NCI-H1105 (cell line): ENCODE measurements around the gene AOX1.
"Not testable (repeated sequence)": the region's sequence is repeated elsewhere in the genome, so short reads cannot be mapped to it uniquely, and the experiment has no call there.

ENCODE experiments used
- DNase-seq: peaks from one replicate; lab custom pipeline; 2025; lab: John Stamatoyannopoulos, UW

Gene AOX1

DNA sequence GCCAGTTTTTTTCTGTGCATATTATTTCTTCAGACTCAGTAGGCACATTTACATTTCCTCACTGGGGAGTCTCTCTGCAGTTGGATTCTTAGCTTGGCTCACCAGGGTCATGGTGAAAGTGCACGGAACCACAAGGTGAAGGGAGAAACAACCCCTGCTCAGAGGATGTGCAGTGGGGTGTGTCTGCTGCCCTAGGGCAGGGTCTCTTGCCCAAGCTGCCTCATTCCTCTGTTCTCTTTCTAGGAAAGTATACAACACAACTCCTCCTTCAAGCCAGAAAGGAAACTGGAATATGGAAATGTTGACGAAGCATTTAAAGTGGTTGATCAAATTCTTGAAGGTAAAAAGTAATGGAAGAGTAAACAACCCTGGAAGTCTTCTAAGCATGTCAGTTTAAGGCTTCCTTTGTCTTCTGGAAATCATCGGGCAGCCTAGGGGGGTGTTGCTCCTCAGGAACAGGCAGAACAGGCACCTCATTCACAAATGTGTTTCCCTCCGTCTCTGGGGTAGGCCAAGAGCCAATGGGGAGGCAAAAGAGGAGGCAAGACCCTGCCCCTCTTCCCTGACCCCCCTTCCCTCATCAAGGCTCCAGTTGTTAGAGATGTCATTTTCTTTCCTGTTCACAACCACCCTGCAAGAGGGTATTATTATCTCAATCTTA lies 41.4 kb downstream of the AOX1 start:
- no peak for DNase-seq

DNA sequence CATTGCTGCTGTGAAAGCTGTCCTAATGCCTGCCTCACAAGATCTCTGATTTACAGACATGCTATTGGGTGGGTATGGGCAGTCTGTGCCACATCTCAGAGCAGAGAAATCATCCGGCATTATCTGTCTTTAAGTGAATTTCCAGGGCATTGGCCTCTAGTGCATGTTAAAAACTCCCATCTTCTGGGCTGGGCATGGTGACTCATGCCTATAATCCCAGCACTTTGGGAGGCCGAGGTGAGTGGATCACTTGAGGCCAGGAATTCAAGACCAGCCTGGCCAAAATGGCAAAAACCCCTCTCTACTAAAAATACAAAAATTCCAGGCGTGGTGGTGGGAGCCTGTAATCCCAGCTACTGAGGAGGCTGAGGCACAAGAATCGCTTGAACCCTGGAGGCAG lies 42.6 kb downstream of the AOX1 start:
- DNase-seq, result not testable (repeated sequence)

DNA sequence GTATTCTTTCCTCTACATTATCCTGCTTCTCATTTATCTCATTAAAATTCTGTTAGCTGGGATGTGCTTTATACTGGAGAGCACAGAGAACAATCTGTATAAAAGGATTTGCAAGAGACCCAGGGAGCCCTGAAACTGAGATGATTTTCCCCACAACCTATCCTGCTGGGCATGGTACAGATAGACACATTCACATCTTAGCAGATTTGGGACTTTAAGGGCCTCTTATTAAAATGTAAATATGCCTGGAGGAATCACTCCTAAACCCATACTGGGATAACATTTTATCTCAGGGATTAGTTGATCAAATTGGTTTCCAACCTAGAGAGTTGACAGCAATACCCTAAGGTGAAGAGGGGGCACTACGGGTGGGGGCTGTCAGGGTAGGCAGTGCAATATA lies 45.5 kb downstream of the AOX1 start:
- no peak for DNase-seq

DNA sequence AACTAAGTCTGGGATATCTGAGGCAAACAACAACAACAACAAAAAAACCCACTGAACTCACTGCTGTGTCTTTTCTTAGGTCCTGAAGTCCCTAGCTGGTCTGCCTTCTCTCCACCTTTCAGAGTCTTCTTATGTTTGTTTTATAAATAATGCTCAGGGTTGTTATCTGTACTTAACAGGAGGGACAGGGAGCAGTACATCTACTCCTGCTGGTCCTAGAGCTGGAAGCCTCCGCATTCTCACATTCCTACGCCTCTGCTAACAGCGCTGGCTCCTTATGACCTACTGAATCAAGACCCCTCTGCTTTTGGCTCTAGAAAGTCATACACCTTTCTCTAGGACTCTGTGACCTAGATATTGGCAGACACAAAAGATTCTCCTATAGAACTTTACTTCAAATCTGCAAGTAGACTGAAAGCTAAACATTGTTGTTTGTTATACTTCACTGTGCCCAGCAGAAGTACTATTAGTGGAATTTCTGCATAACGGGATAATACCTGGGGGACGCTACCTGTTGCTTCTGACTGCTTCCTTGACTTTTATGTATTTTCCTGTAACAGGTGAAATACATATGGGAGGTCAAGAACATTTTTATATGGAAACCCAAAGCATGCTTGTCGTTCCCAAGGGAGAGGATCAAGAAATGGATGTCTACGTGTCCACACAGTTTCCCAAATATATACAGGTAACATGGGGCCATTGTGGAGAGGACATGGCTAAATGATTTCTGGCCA lies 48.6 kb downstream of the AOX1 start:
- no peak for DNase-seq

DNA sequence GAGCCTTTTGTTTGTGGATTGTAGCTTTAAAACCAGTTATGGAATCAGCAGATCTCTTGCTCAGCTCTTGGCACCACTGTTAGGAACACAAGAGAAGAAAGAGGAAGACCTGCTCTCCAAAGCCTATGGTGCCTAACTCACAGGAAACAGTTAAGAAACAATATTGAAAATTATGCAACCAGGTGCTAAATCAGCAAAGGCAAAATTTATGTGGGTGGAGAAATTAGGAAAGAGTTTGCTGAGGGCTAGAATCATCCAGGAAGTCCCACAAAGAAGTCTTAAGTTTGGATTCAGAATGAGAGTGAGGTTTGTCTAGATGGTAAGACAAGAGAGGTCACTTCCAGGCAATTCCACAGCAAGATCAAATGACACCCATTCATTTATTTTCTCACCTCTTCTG lies 49.4 kb downstream of the AOX1 start:
- DNase-seq, result no peak

DNA sequence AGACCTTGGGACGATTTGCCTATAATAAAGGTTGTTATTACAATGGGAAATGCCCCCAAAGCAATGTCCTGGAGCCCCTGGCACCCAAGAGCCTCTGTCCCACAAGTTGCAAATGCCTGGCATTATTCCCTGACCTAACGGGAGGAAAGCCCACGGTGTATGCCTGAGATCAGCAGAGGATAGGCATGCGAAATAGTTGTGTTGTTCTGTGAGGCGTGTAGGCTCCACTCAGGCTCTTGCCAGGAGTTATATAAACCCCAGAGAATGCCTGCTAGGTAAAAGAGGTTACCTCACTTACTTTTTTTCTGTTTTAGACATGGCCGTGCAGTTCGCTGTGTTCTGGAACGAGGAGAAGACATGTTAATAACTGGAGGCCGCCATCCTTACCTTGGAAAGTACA lies 52.1 kb downstream of the AOX1 start:
- no peak for DNase-seq

DNA sequence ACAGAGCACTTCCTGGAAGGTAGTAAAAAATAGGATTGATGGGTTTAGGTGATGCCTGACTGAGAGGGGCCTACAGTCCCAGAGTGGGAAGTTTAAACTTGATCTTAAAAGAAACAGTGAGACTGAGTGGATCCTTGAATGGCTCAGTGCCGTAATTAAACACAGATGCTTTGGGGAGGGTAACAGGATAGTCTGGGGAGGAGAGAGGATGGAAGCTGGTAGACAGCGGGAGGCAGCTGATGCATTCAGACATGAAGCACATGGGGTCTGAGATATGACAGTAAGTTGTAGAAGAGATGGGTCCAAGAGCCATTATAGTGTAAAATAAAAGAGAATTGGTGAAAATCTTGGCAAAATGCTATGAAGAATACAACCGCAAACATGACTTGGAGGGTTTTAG lies 54.4 kb downstream of the AOX1 start:
- DNase-seq, result no peak

DNA sequence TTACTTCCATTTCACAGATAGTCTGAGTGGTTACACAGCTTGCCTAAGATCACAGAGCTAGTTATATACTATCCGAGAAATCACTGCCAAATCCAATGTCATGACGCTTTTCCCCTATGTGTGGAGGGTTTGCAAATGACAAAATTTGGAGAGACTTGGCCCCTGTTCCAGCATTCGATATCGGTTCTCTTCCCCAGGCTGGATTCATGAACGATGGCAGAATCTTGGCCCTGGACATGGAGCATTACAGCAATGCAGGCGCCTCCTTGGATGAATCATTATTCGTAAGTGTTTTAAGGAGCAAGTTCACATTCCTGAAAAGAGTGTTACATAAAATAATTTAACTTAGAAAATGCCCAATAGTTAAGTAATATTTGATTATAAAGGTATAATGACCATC lies 55.1 kb downstream of the AOX1 start:
- DNase-seq, result no peak

DNA sequence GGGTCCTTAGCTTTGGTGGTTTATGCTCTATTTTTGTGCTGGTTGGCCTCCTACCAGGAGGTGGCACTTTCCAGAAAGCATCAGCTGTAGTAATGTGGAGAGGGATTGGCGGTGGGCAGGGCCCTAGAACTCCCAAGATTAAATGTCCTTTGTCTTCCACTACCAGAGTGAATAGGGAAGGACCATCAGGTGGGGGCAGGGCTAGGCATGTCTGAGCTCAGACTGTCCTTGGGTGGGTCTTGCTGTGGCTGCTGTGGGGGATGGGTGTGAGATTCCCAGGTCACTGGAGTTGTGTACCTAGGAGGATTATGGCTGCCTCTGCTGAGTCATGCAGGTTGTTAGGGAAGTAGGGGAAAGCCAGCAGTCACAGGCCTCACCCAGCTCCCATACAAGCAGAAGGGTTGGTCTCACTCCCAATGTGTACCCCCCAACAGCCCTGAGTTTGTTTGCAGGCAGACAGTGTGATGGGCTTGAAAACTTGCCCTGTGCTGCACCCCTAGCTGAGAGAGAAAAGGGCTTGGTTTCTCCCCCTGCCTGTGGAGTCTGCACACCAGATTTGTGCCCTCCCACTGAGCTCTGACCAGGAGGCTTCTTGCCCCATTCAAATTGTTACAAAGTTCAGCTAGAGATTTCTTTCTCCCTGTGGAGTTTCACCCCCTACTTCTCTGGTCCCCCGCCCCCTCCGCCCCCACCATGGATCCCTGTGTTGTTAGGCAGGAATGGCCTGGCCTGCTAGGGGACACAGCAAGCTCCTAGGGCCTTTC lies 62.9 kb downstream of the AOX1 start:
- DNase-seq, result not testable (repeated sequence)

DNA sequence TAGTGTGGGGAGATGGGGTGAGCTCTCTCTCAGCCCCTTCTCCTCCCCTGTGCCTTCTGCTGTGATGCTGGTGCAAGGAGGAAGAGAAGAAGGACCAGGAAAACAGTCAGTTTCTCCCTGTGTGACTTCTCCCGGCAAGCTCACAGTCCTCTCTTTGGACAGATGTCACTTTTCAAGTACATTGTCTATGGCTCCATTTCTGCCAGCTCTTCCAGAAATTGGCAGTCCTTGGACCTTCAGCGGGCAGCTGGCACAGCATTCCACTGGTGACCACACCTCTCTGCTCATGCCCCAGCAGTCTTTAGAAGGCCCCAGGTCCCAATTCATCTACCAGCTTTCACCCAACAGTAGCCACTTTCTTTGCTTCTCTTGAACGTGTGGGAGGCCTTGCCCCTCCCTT lies 63.9 kb downstream of the AOX1 start:
- no peak for DNase-seq

DNA sequence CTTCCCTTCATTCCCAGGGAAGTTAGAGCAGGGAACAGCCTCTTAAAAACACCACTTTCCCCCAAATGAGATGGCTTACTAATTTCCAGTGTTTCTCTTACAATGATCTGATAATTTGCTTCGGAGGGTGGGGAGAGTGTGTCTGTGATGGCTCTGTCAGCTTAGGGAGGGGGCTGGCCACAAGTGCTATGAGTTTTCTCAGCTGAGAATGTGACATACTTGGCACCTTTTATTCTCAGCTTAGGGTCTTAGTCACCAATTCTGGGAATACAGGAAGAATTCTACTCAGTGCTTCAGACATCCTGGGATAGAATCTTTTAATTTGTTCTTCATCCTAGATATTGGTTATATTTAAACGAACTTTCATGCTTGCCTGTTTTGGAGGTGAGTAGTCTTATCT lies 64.4 kb downstream of the AOX1 start:
- no peak for DNase-seq

DNA sequence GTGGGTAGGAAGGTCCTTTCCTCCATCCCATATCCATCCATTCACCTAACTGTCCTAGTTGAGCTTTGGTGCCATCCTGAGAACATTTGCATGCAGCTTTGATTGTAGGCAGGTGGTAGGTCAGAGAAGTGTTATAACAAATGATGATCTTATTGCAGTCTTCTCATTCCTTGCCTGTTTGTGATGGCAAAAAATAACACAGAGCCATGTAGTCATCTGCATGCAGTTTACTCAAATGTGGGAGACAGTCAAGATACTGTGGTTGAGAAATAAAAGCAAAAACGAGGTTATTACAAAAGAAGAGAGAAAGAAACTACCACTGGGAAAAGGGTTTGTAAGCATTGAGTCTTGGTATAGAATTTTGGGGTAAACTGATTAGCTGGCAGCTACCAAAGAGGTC lies 66.3 kb downstream of the AOX1 start:
- no peak for DNase-seq

DNA sequence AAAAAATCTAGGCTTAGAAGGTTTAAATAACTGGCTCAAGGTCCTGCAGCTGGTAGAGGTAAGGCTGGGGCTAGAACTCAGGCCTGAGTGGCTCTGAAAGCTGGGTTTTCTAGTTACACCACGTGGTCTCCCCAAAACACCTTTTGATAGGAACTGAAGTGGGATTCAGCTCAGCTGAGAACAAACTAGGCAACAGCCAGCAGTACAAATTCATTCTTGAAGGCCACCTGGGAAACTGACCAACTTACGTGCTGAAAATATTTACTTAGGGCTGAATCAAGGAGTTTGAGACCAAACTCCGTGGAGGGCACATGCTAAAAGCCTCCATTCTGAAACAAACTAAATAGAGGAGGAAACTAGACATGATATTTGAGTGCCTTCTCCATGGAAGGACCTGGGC lies 67.2 kb downstream of the AOX1 start:
- DNase-seq, result no peak

DNA sequence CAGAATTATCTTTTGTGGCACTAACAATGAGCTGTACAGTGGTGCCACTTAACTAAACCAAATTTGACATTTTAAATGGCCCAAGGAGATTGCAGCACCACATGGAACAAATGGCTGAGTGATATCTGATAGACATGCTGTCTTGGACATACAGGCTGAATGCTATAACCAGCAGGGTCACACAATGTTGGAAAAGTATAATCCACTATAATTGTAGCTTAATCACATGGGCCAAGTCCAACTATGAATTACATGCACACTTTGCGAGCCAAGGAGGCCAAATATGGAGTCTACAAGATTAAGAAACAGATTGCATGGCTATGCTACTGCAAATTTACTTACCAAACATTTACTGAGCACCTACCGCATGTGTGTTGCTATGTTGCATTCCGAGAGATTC lies 69.0 kb downstream of the AOX1 start:
- no peak for DNase-seq

DNA sequence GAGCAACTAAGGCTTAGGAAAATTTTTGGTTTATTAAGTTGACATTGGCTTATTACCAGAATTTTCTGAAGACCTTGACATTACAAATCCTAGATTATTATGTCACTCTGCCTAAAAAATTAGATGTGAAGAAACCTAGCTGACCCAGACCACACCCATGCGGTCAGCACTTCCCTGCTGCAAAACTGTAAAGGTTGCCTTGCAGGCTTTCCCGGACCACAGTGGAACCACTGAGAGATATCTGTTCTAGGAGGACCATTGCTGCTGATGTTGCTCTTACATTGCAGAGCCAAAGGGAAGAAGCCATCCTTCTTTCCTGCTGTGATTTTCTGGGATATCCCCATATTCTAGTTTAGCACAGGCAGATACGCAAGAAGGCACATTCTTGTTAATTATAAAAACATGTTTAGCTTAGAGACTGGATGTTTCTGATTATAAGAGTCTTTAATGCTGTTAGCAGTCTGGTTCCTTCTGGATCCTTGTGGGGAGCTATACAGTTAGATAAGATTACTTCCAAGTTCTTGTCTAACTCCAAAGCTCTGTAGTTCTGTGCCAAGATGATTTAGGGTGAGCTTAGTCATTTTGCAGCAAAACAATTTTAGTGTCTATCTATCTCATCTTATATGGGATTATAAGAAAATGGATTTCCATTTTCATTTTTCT lies 70.2 kb downstream of the AOX1 start:
- no peak for DNase-seq

DNA sequence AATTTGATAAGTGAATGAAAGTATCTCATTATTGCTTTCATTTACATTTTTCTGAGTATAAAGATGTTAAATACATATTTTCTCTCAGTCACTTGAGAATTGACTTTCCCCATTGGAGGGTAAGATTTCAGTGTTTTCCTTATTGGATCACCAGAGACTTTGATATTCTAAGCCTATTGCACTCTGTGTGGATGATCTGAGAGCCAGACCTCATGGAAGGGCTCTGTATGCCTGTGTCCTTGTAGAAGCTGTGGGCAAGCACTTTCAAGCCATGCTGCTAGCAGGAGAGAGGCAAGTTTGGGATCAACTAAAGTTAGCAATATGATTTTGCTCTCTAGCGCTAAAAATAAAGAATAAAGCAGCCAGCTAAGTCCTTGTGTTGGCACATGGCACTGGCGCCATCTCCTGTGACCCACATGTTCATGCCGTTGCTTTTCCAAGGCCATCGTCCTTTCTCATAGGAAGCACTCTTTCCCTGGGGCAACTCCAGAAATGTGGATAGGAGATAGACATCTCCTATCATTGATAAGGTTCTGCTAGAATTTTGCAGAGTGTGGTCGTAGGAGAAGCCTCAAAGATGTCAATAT lies 72.6 kb downstream of the AOX1 start:
- DNase-seq, result no peak

DNA sequence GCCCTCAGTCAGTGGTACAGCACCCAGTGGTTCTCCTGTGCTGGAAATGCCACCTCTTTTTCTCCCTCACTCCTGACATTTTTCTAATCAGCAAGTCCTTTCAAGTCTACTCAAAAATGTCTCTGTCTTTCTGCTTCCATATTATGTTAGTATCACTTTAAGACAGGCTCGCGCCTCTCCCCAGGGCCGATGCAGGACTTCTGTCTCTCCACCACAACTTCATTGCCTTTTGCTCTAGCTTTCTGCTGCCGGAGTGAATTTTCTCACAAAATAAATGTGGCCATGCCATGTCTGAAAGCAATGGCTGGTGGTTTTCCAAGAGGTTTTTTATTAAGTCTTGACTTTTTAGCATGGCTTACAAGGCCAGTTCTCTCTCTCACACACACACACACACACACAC lies 73.6 kb downstream of the AOX1 start:
- no peak for DNase-seq

DNA sequence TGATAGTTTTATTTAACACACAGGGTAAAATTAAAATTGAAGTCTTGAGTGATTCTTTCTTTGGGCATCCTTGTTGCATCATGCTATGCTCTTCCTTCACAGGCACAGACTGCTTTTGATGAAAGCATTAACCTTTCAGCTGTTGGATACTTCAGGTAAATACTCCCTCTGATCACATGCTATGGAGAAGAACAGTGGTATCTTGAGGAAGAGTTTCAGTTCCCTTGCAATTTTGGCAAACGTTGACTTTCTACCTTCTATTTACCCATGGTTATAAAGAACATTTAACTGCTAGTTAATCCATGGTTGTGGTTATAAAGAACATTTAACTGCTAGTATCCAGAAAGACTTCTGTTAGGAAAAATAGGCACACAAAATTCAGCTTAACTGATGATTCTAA lies 75.7 kb downstream of the AOX1 start:
- DNase-seq, result no peak

DNA sequence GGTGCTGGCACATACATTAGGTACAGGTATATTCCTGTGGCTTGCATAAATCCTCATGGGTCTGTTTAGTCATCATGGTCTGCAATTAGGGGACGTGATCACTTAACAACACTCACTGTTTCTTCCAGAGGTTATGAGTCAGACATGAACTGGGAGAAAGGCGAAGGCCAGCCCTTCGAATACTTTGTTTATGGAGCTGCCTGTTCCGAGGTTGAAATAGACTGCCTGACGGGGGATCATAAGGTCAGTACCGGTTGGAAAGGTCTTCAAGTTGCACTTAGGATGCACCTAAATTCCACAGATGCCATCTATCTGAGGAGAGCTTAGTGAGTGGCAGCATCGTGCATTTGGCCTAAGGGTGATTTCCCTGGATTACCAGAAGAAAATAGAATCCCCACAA lies 76.9 kb downstream of the AOX1 start:
- no peak for DNase-seq

DNA sequence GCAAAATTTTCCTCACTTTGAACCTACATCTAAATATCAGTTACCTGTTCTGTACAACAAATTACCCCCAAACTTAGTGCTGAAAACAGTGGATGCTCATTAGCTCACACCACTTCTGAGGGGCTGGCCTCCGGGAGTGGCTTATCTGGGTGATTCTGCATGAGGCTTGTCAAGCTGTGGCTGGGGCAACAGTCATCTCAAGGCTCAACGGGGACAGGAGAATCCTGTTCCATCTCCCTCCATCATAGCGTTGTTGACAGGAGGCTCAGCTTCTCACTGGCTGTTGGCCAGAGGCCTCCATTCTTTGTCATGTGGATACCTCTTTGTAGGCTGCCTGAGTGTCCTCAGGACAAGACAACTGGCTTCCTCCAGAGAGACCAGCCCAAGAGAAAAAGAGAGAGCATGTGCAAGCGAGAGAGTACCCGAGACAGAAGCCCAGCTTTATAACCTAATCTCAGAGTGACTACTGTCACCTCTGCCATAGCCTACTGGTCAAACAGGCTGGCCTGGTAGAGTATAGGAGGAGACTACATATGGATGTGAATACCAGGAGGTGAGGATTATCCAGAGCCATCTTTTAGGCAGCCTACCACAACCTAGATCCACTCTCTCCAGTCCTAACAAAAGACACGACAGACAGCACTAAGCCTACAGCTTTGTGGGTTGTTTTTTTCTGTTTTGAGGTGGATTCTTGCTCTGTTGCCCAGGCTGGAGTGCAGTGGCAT lies 79.1 kb downstream of the AOX1 start:
- no peak for DNase-seq

DNA sequence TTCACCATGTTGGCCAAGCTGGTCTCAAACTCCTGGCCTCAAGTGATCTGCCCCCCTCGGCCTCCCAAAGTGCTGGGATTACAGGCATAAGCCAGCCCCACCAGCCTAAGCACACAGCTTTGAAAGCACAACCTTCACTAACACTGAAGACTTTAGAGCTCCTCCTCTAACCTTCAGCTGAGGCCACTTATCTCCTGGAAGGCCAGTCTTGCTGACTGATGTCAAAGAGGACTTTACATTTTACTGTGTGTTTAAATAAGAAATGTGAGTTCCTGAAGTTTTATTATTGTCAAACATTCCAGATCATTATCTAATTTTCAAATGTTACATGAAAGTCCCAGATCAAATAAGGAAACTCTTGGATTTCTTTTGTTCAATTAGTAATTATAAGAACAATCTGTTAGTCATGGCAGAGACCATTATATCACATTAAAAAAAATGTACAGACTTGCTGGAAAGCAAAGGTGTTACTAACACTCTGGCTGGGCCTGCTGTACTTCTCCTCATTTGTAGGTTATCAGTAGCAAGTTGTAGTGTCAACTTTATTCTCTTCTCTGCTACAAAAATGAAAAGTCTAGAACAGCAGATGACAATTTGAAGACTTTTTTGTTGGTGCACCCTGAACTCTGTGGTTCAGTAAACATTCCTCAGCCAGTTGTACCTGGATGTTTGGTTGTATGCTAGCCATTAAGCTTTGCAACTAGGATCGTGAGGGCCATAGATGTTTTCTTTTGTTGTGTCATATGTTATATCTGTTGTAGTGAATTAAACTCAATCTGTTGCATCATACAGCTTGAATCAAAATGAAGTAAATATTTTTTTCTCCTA lies 80.0 kb downstream of the AOX1 start:
- DNase-seq, result no peak
